ENCODE results near the gene ATP13A5.

Gene ATP13A5

DNA sequence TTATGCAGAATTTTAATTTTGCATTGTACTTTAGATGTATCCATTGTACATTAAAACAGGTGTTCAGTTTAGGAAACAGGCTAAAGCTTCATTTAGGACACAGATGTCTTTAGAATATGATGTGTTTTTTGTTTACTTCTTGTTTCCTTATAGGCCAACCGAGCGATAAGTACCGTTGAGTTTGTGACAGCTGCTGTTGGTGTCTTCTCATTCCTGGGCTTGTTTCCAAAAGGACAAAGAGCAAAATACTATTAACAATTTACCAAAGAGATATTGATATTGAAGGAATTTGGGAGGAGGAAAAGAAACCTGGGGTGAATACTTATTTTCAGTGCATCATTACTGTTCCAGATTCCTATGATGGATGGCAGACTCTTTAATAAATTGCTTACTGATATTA, 108.1 kb downstream of the ATP13A5 start:
- Histone ChIP-seq H3K36me3 (no peaks in the 10 kb centered on the region), H3K4me3 (ENCODE audit: low read depth, low read length) (no peak overlapping the region), H3K9me3 (ENCODE audit: severe bottlenecking) (no peaks in the 10 kb centered on the region), H3K27me3 (ENCODE audit: insufficient read depth, low read depth, severe bottlenecking) (no peaks in the 10 kb centered on the region), H3K27ac (no peak overlapping the region)
- no peak for DNase-seq
- TF ChIP-seq CTCF (IDR thresholded peaks at IDR 0.05; ENCODE audit: low read depth, low read length) = no peak

DNA sequence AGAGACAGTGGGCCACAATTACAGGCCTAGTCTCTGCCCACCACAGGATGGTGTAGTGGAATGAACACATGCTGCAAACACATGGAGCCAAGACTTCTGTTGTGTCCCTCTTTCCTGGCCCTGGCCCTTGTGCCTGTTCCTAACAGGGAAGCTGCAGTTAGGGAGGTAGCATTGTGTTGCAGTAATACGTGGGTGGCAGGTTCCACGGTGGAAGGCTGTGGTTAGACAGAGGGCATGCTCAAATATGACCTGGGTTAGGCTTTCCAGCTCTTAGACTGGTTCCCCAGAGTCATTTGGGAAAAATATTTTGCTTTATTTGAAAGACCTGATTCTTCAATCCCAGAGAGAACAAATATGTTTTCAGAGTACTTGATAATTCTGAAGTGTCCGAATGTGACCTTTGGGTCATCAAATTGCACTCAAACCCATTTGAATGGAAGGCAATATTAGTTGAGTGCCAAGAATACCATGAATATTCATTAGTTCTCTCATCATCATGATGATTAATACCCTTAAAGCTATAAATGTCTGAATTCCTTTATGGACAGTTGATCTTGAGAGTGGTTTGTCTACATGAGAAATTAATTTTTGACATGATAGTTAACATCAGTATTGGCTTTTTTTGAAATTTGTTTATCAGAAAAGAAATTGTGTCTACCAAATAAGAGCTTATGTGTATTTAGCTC, 109.1 kb downstream of the ATP13A5 start:
- Histone ChIP-seq H3K36me3 (no peaks in the 10 kb centered on the region; the same call in 1 of the 2 replicates), H3K4me3 (ENCODE audit: low read depth, low read length) (no peak overlapping the region), H3K27me3 (ENCODE audit: insufficient read depth, low read depth, severe bottlenecking) (no peaks in the 10 kb centered on the region), H3K27ac (no peak overlapping the region), H3K9me3 (ENCODE audit: severe bottlenecking) (no peaks in the 10 kb centered on the region)
- no peak for DNase-seq
- no peak for TF ChIP-seq CTCF (IDR thresholded peaks at IDR 0.05; ENCODE audit: low read depth, low read length)

GRCh38 chr3:193262707-193263106, 115.8 kb downstream of the ATP13A5 start:
- no peak for TF ChIP-seq CTCF (IDR thresholded peaks at IDR 0.05; ENCODE audit: low read depth, low read length)
- no peak overlapping the region for H3K4me3 ChIP-seq (ENCODE audit: low read depth, low read length)
- no peaks in the 10 kb centered on the region; the same call in 1 of the 2 replicates for H3K36me3 ChIP-seq
- no peaks in the 10 kb centered on the region for H3K27me3 ChIP-seq (ENCODE audit: insufficient read depth, low read depth, severe bottlenecking)
- DNase-seq = no peak
- H3K27ac ChIP-seq = no peak overlapping the region
- no peaks in the 10 kb centered on the region for H3K9me3 ChIP-seq (ENCODE audit: severe bottlenecking)

GRCh38 chr3:193261970-193262369, 116.6 kb downstream of the ATP13A5 start:
- Histone ChIP-seq H3K27me3 (ENCODE audit: insufficient read depth, low read depth, severe bottlenecking) (no peaks in the 10 kb centered on the region), H3K4me3 (ENCODE audit: low read depth, low read length) (no peak overlapping the region), H3K27ac (no peak overlapping the region), H3K36me3 (no peaks in the 10 kb centered on the region; the same call in 1 of the 2 replicates), H3K9me3 (ENCODE audit: severe bottlenecking) (no peaks in the 10 kb centered on the region)
- DNase-seq = no peak
- TF ChIP-seq CTCF (IDR thresholded peaks at IDR 0.05; ENCODE audit: low read depth, low read length) = no peak

GRCh38 chr3:193253986-193254660, 124.4 kb downstream of the ATP13A5 start:
- Histone ChIP-seq H3K4me3 (ENCODE audit: low read depth, low read length) (no peak overlapping the region), H3K27me3 (ENCODE audit: insufficient read depth, low read depth, severe bottlenecking) (no peaks in the 10 kb centered on the region), H3K36me3 (no peaks in the 10 kb centered on the region; the same call in 1 of the 2 replicates), H3K27ac (no peak overlapping the region), H3K9me3 (ENCODE audit: severe bottlenecking) (no peaks in the 10 kb centered on the region)
- no peak for DNase-seq
- no peak for TF ChIP-seq CTCF (IDR thresholded peaks at IDR 0.05; ENCODE audit: low read depth, low read length)
